NCI-H1092 (cell line): ENCODE measurements around the gene TUBB8.
"Not testable (repeated sequence)": the region's sequence is repeated elsewhere in the genome, so short reads cannot be mapped to it uniquely, and the experiment has no call there.

Experiments
- DNase-seq: peaks from one replicate; lab custom pipeline; 2025; lab: John Stamatoyannopoulos, UW

TUBB8 gene

GRCh38 chr10:48996-49395, at the start of gene TUBB8:
Gene TUBB8 (minus strand): TSS chr10:49296. CDS start chr10:49238, 58 bp downstream.
- DNase-seq = no peak

GRCh38 chr10:96466-96865, 47.4 kb upstream of the TUBB8 start:
- DNase-seq = no peak

- DNase-seq = no peak
Measured at GRCh38 chr10:95356-96115, 46.4 kb upstream of the TUBB8 start.

- no peak for DNase-seq
Measured at GRCh38 chr10:94613-95012, 45.5 kb upstream of the TUBB8 start.

GRCh38 chr10:92846-93245, 43.8 kb upstream of the TUBB8 start:
- no peak for DNase-seq

- no peak for DNase-seq
Measured at GRCh38 chr10:92153-92552, 43.1 kb upstream of the TUBB8 start.

- no peak for DNase-seq
Measured at GRCh38 chr10:91313-91712, 42.2 kb upstream of the TUBB8 start.

- DNase-seq = no peak
Measured at GRCh38 chr10:90161-90560, 41.1 kb upstream of the TUBB8 start.

GRCh38 chr10:89248-89647, 40.2 kb upstream of the TUBB8 start:
- no peak for DNase-seq

GRCh38 chr10:88253-88652, 39.2 kb upstream of the TUBB8 start:
- DNase-seq = no peak

- DNase-seq = no peak
Measured at GRCh38 chr10:87177-88080, 38.3 kb upstream of the TUBB8 start.

- DNase-seq = no peak
Measured at GRCh38 chr10:86031-86430, 36.9 kb upstream of the TUBB8 start.

- no peak for DNase-seq
Measured at GRCh38 chr10:85044-85443, 35.9 kb upstream of the TUBB8 start.

GRCh38 chr10:83930-84530, 34.9 kb upstream of the TUBB8 start:
- no peak for DNase-seq

- DNase-seq = no peak
Measured at GRCh38 chr10:80477-81105, 31.5 kb upstream of the TUBB8 start.

- no peak for DNase-seq
Measured at GRCh38 chr10:79532-80215, 30.6 kb upstream of the TUBB8 start.

- no peak for DNase-seq
Measured at GRCh38 chr10:78556-78955, 29.5 kb upstream of the TUBB8 start.

GRCh38 chr10:74266-74621, 25.1 kb upstream of the TUBB8 start:
- not testable (repeated sequence) for DNase-seq

- DNase-seq = not testable (repeated sequence)
Measured at GRCh38 chr10:73543-74265, 24.6 kb upstream of the TUBB8 start.

GRCh38 chr10:68156-68555, 19.1 kb upstream of the TUBB8 start:
- not testable (repeated sequence) for DNase-seq

GRCh38 chr10:49926-50325, 830 bp upstream of the TUBB8 start:
- not testable (repeated sequence) for DNase-seq
